Psoas muscle (tissue), 8 donors: ENCODE measurements around the gene ACTL7A. TPM values are rescaled to one million over a fixed set of nuclear protein-coding genes. Genes with fewer than 3 reads are reported as not detected.

Experiments used
- ATAC-seq, 4 donors: fragments of 200-7000 bp; cut with Tn5 transposase; one replicate each; pipeline ENCODE4 v1.9.1; 2020; ENCODE audit warnings: moderate library complexity in 3 of 4, mild to moderate bottlenecking in 2 of 4
- DNase-seq, 2 donors: peaks; one replicate each; pipeline ENCODE4 v3.0.0-alpha.2; 2020
- H3K27ac ChIP-seq: fragments of 200-600 bp; one replicate; pipeline ENCODE4 v1.8.0; 2022
- H3K27me3 ChIP-seq, 3 donors: fragments of 200-600 bp in 1 of 3; one replicate each; pipeline versions ENCODE4 v1.6.1 to v1.8.0; 2013 to 2022; ENCODE audit warnings: low read length in 2 of 3, mild to moderate bottlenecking in 2 of 3, moderate library complexity in 1 of 3; ENCODE audit not compliant: insufficient read depth in 3 of 3
- H3K36me3 ChIP-seq, 2 donors: fragments of 200-600 bp in 1 of 2; one replicate each; pipeline versions ENCODE4 v1.6.1 to v1.8.0; 2013 to 2022; ENCODE audit warnings: low read depth in 1 of 2, mild to moderate bottlenecking in 1 of 2, moderate library complexity in 1 of 2; ENCODE audit not compliant: insufficient read depth in 1 of 2
- H3K4me1 ChIP-seq: fragments of 200-600 bp; one replicate; pipeline ENCODE4 v1.8.0; 2022
- H3K4me3 ChIP-seq: fragments of 200-600 bp; one replicate; pipeline ENCODE4 v1.8.0; 2022; ENCODE audit warnings: mild to moderate bottlenecking
- H3K9me3 ChIP-seq: fragments of 200-600 bp; one replicate; pipeline ENCODE4 v1.8.0; 2022
- WGBS, 3 donors: extraction: QIAGEN DNeasy Blood & Tissue Kit; methylation state at CpG; one replicate each; pipeline versions ENCODE4 v1.1.6 to v1.1.7; 2013; 5-methylcytosine and 5-hydroxymethylcytosine counted together
- intact Hi-C, 2 donors: fragments of 100-400 bp; cut with DNase I; formaldehyde crosslinking; loops; one replicate each; pipeline versions ENCODE4 v1.11.0 to v1.14.2; 2022
- polyA plus RNA-seq, 3 donors: library from polyadenylated mRNA; stranded (reverse); fragments of 200-250 nt; gene quantifications; one replicate each; pipeline ENCODE4 v1.2.3, GENCODE V29; 2013
- total RNA-seq, 4 donors: library from RNA; stranded (reverse); fragmentation: NEBNext Ultra II Directional in 2 of 4; extraction: Animal tissue kit (Norgen Biotek cat#: 25700) in 2 of 4; gene quantifications; one replicate each; pipeline versions ENCODE4 v1.2.1 to v1.2.4, GENCODE V29; 2021 to 2023
- TF ChIP-seq, protein P1 (sequence below): fragments of 200-600 bp; IDR thresholded peaks from one replicate; pipeline ENCODE4 v1.8.0; 2022; ENCODE audit warnings: antibody characterized with exemption
- donor health status: healthy with polysubstance abuse.
- donor health status: DM: no; HTN: no; CAD: no; lungs with moderate emphysema.
- donor health status: Bipolar disorder and iron deficiency.
- donor health status: healthy.
- donor health status: DM: yes; HTN: yes; CAD: no.
- donor health status: DM: no; HTN: no; CAD: no.
- donor health status: DM: no; HTN: no; CAD: no.
- donor health status: DM: yes; HTN: yes; CAD: no.

The ACTL7A gene
- total and polyA plus RNA-seq, 7 donors = not detected

DNA sequence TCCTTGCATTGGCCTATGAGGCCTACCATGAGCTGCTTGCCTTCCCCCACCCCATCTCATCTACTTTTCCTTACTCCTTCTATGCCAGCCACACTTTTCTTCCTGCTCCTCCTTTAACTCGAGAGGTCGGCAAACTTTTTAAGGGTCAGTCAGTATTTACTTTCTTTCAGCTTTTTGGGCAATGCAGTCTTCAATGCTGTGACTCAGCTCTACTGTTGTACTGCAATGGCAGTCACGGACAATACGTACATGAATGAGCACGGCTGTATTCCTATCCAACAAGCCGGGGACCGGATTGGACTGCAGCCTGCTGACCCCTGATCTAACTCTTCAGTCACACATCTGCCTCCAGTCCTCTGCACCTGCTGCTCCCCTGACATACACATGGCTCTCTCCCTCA, 602 bp upstream of the ACTL7A start:
- H3K36me3 ChIP-seq = no peaks in the 10 kb centered on the region
- H3K27ac ChIP-seq = no peak overlapping the region
- DNase-seq = no peak
- H3K27me3 ChIP-seq = no peaks in the 10 kb centered on the region
- H3K4me1 ChIP-seq = no peaks in the 10 kb centered on the region
- no peaks in the 10 kb centered on the region for H3K9me3 ChIP-seq
- intact Hi-C loops = no loop called here
- WGBS, 3 donors = 63 to 73% (median 66%) methylated on average over 7 of the region's 7 CpGs
- H3K4me3 ChIP-seq = no peak overlapping the region
- TF ChIP-seq, protein P1, sequence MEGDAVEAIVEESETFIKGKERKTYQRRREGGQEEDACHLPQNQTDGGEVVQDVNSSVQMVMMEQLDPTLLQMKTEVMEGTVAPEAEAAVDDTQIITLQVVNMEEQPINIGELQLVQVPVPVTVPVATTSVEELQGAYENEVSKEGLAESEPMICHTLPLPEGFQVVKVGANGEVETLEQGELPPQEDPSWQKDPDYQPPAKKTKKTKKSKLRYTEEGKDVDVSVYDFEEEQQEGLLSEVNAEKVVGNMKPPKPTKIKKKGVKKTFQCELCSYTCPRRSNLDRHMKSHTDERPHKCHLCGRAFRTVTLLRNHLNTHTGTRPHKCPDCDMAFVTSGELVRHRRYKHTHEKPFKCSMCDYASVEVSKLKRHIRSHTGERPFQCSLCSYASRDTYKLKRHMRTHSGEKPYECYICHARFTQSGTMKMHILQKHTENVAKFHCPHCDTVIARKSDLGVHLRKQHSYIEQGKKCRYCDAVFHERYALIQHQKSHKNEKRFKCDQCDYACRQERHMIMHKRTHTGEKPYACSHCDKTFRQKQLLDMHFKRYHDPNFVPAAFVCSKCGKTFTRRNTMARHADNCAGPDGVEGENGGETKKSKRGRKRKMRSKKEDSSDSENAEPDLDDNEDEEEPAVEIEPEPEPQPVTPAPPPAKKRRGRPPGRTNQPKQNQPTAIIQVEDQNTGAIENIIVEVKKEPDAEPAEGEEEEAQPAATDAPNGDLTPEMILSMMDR = no peak
- ATAC-seq = no peak

DNA sequence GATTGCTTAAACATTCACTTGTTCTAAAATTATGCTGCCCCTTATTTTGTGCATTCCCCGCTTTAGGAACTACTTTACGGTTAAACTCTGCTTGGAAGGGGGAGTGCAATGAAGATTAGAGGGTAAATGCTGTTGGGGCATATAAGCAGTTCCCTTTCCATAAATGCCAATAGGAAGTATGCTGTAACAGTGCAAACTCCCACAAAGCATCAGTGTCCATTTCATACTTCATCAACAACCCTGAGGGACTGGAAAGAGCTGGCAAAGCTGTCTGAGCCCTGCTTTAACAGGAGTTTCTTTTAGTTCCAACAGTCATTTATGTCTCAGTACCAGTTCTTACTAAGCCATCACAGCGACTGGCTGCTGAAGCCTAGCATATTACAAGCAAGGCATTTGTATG, 1.8 kb downstream of the ACTL7A start:
- ATAC-seq = no peak
- Histone ChIP-seq H3K27me3 (no peaks in the 10 kb centered on the region), H3K27ac (no peak overlapping the region), H3K4me3 (no peak overlapping the region), H3K9me3 (no peaks in the 10 kb centered on the region), H3K36me3 (peaks cover 0 to 16% of the 10 kb centered on the region in 2 donors), H3K4me1 (no peaks in the 10 kb centered on the region)
- 83 to 94% (median 86%) methylated on average over 3 of the region's 3 CpGs for WGBS, 3 donors
- intact Hi-C loops = no loop called here
- TF ChIP-seq, protein P1 = no peak
- no peak for DNase-seq

DNA sequence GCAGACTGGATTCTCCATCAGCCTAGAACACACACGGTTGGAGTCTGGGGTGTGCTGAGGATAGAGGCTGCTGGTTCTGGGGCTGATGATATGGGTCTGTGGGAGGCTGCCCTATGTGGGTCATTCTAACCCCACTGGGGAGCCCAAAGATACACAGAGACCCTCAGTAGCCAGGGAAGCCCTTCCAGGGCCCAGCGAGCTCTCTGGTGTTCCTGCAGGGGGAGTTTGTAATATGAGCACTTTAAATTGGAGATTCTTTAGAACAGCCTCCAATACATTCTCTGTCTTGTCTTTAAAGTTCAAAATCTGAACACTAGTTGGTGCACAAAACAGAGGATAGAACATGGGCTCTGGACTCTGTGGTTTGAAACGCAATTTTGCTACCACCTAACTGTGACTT, 2.4 kb downstream of the ACTL7A start:
- TF ChIP-seq, protein P1 = no peak
- Histone ChIP-seq H3K36me3 (peaks cover 0 to 22% of the 10 kb centered on the region in 2 donors), H3K4me3 (no peak overlapping the region), H3K27me3 (no peaks in the 10 kb centered on the region), H3K9me3 (no peaks in the 10 kb centered on the region), H3K4me1 (no peaks in the 10 kb centered on the region), H3K27ac (no peak overlapping the region)
- no peak for DNase-seq
- ATAC-seq = no peak
- WGBS, 3 donors = 74 to 79% (median 78%) methylated on average over 3 of the region's 3 CpGs
- intact Hi-C loops = no loop called here

DNA sequence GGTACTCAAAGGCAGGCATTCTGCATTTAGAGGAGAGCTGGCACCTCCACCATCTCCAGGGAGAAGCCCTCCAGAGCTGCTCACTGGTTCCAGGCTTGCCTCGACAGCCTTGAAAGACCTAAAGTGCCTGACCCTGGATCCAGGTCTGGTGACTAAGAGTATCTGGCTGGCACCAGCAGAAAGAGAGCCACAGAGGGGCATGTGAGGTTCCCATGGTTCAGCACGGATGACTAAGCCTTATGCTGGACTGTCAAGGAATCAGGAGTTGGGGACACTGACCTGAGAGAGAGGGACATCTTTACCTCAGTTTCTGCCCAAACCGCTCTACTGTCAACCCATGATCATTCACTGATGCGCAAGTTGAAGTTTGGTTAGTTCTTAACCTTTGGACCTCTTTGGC, 3.0 kb downstream of the ACTL7A start:
- no peak overlapping the region for H3K4me3 ChIP-seq
- H3K36me3 ChIP-seq = peaks cover 0 to 23% of the 10 kb centered on the region in 2 donors
- ATAC-seq (peak in 3 of 4 donors; percentile 57 to 78 (median 66)), DNase-seq (no peak)
- H3K27me3 ChIP-seq = no peaks in the 10 kb centered on the region
- intact Hi-C loops = no loop called here
- H3K9me3 ChIP-seq = no peaks in the 10 kb centered on the region
- TF ChIP-seq, protein P1 = no peak
- H3K27ac ChIP-seq = no peak overlapping the region
- H3K4me1 ChIP-seq = no peaks in the 10 kb centered on the region
- WGBS, 3 donors = 73 to 85% (median 78%) methylated on average over 4 of the region's 4 CpGs

DNA sequence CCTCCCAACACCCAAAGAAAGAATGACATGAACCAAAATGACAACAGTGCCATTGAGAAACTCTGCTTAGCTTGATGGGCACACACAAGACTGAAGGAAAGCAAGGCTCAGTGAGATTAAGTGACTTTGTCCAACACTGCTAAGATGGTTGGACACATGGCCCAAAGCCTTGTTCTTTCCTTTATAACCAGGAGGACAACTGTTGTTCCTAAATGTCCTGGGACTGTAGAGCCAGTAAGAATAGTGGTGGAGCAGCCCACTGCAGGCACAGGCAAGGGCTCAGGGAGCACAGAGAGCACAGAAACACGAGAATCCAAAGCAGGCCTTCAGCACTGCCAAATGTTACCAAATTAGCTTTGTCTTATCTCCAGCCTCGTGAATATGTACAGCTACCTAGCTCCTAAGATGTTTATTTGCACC, 3.9 kb downstream of the ACTL7A start:
- no peak overlapping the region for H3K27ac ChIP-seq
- intact Hi-C loops = no loop called here
- H3K27me3 ChIP-seq = no peaks in the 10 kb centered on the region
- no peak for DNase-seq
- 39 to 73% (median 47%) methylated on average over 2 of the region's 2 CpGs for WGBS, 3 donors
- ATAC-seq = no peak
- no peak overlapping the region for H3K4me3 ChIP-seq
- TF ChIP-seq, protein P1 = no peak
- peaks cover 0 to 32% of the 10 kb centered on the region in 2 donors for H3K36me3 ChIP-seq
- no peaks in the 10 kb centered on the region for H3K4me1 ChIP-seq
- H3K9me3 ChIP-seq = no peaks in the 10 kb centered on the region
